Right lobe of liver (tissue), 6 donors: ENCODE results near the gene CFLAR. TPM values are rescaled to one million over a fixed set of nuclear protein-coding genes. Genes with fewer than 3 reads are reported as not detected.

ENCODE experiments used
- ATAC-seq, 4 donors: fragments of 200-7000 bp; cut with Tn5 transposase; one replicate each; pipeline ENCODE4 v1.9.1; 2020; ENCODE audit warnings: mild to moderate bottlenecking in 4 of 4, moderate library complexity in 4 of 4
- DNase-seq, 3 donors: peaks; one replicate each; pipeline ENCODE4 v3.0.0-alpha.2; 2020
- H3K27ac ChIP-seq, 3 donors: fragments of 200-600 bp; one replicate each; pipeline ENCODE4 v1.8.0; 2022
- H3K27me3 ChIP-seq, 2 donors: fragments of 200-600 bp; one replicate each; pipeline ENCODE4 v1.8.0; 2022
- H3K36me3 ChIP-seq, 4 donors: fragments of 200-600 bp; sonication (generic) in 1 of 4; one replicate each; pipeline versions ENCODE4 v1.5.1 to v1.8.0; 2017 to 2022; ENCODE audit warnings: control low read depth in 1 of 4
- H3K4me1 ChIP-seq, 4 donors: fragments of 200-600 bp; sonication (generic) in 1 of 4; one replicate each; pipeline versions ENCODE4 v1.5.1 to v1.8.0; 2017 to 2022; ENCODE audit warnings: control low read depth in 1 of 4
- H3K4me3 ChIP-seq, 3 donors: fragments of 200-600 bp; one replicate each; pipeline ENCODE4 v1.8.0; 2022
- H3K9me3 ChIP-seq, 4 donors: fragments of 200-600 bp; sonication (generic) in 1 of 4; one replicate each; pipeline versions ENCODE4 v1.5.1 to v1.8.0; 2017 to 2022; ENCODE audit warnings: control low read depth in 1 of 4
- POLR2A ChIP-seq: fragments of 450-650 bp; IDR thresholded peaks from one replicate; pipeline ENCODE4 v1.6.1; 2017; ENCODE audit warnings: antibody characterized with exemption, mild to moderate bottlenecking
- WGBS: methylation state at CpG from one replicate; pipeline ENCODE4 v1.1.6; 2018; ENCODE audit warnings: low coverage, low lambda C conversion rate; ENCODE audit not compliant: insufficient coverage; ENCODE audit errors: missing lambda C conversion rate; 5-methylcytosine and 5-hydroxymethylcytosine counted together
- intact Hi-C, 2 donors: fragments of 100-400 bp; cut with DNase I; formaldehyde crosslinking; loops; one replicate each; pipeline versions ENCODE4 v1.11.2 to v1.14.1; 2022
- total RNA-seq, 6 experiments: library from RNA; depleted of rRNA in 2 of 6; stranded (reverse); fragments of >200 nt in 2 of 6; fragmentation: NEBNext Ultra II Directional in 3 of 6; extraction: Animal tissue kit (Norgen Biotek cat#: 25700) in 3 of 6; gene quantifications; one replicate each; pipeline versions ENCODE4 v1.1.0 to v1.2.4, GENCODE V29; 2016 to 2023
- TF ChIP-seq, protein P1 (sequence below), 4 donors: fragments of 200-600 bp in 3 of 4; fragments of 450-650 bp in 1 of 4; IDR thresholded peaks; one replicate each; pipeline versions ENCODE4 v1.5.1 to v1.8.0; 2016 to 2022; ENCODE audit warnings: antibody characterized with exemption in 4 of 4, mild to moderate bottlenecking in 2 of 4
- donor health status: DM: no; HTN: yes; CAD: no.
- donor health status: DM: no; HTN: no; CAD: no.
- donor health status: DM: no; HTN: no; CAD: no.
- donor health status: DM: no; HTN: yes; CAD: no.
- donor health status: DM: no; HTN: yes; CAD: no.

The CFLAR gene
- total RNA-seq, 6 experiments from 2014 or later: 50.2 to 85.4 (median 66.3) TPM

DNA sequence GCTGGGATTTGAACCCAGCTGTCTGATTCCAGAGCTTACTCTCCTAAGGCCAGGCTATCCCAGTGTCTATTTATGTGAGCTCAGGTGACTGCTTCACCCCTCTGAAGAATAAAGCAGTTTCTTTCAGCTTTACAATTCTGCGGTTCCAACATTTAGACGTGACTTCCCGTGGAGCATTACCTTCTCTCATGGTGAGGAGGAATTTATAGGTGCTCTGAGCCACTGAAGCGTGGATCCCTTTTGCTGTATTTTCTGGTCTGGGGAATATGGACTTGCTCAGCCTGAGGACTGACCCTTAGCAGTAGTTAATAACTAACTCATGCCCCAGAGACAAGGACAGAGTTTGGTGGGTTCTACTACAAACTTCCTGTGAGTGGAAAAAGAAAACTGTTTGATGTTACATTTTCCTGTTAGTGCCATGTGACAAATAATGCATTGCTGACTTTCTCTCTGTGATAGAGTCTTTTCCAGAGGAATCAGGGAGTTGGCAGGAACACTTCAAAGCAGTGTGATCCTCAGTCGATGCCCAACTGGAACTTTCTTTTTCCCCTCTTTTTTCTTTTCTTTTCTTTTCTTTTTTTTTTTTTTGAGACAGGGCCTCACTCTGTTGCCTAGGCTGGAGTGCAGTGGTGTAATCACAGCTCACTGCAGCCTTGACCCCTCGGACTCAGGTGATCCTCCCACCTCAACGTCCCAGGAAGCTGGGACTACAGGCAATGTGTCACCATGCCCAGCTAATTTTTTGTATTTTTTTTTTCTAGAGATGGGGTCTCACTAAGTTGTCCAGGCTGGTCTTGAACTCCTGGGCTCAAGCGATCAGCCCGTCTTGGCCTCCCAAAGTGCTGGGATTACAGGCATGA lies 88.9 kb downstream of the CFLAR start:
- intact Hi-C loops: no loop called here
- peaks cover 0 to 13% (median 0%) of the 10 kb centered on the region in 4 donors for H3K36me3 ChIP-seq
- H3K9me3 ChIP-seq: no peaks in the 10 kb centered on the region
- 61% methylated on average over 6 of the region's 9 CpGs for WGBS
- H3K4me3 ChIP-seq: no peak overlapping the region
- peak overlapping the region in 1 of 3 donors; percentile 34 for H3K27ac ChIP-seq
- TF ChIP-seq POLR2A: no peak
- TF ChIP-seq, protein P1, sequence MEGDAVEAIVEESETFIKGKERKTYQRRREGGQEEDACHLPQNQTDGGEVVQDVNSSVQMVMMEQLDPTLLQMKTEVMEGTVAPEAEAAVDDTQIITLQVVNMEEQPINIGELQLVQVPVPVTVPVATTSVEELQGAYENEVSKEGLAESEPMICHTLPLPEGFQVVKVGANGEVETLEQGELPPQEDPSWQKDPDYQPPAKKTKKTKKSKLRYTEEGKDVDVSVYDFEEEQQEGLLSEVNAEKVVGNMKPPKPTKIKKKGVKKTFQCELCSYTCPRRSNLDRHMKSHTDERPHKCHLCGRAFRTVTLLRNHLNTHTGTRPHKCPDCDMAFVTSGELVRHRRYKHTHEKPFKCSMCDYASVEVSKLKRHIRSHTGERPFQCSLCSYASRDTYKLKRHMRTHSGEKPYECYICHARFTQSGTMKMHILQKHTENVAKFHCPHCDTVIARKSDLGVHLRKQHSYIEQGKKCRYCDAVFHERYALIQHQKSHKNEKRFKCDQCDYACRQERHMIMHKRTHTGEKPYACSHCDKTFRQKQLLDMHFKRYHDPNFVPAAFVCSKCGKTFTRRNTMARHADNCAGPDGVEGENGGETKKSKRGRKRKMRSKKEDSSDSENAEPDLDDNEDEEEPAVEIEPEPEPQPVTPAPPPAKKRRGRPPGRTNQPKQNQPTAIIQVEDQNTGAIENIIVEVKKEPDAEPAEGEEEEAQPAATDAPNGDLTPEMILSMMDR (IDR thresholded peaks at IDR 0.05): no peak
- H3K27me3 ChIP-seq: no peaks in the 10 kb centered on the region
- H3K4me1 ChIP-seq: peaks cover 0 to 21% (median 0%) of the 10 kb centered on the region in 4 donors
- ATAC-seq (peak; percentile 62 to 79 (median 68)), DNase-seq (no peak)

DNA sequence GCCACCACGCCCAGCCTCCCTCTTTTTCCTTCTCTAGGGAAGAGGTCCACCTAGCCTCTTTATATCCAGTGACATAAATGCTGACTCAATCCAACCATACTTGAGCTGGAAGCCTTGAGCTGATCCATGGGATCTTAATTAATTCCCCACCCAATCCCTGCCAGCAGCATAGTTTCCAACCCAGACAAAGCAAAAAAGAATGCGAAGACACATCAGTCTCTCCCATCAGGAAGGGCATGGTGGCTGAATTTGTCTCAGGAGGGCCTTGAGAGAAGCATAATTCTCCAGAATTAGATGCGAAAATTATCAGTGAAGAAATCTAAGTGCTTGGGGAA lies 89.5 kb downstream of the CFLAR start:
- Histone ChIP-seq H3K36me3 (peaks cover 0 to 10% (median 0%) of the 10 kb centered on the region in 4 donors), H3K27ac (no peak overlapping the region), H3K27me3 (no peaks in the 10 kb centered on the region), H3K9me3 (no peaks in the 10 kb centered on the region), H3K4me1 (peaks cover 0 to 21% (median 0%) of the 10 kb centered on the region in 4 donors), H3K4me3 (no peak overlapping the region)
- 100% methylated on average over 2 of the region's 3 CpGs for WGBS
- DNase-seq (no peak), ATAC-seq (no peak)
- intact Hi-C loops: no loop called here
- TF ChIP-seq, protein P1 (IDR thresholded peaks at IDR 0.05): no peak
- TF ChIP-seq POLR2A: no peak

DNA sequence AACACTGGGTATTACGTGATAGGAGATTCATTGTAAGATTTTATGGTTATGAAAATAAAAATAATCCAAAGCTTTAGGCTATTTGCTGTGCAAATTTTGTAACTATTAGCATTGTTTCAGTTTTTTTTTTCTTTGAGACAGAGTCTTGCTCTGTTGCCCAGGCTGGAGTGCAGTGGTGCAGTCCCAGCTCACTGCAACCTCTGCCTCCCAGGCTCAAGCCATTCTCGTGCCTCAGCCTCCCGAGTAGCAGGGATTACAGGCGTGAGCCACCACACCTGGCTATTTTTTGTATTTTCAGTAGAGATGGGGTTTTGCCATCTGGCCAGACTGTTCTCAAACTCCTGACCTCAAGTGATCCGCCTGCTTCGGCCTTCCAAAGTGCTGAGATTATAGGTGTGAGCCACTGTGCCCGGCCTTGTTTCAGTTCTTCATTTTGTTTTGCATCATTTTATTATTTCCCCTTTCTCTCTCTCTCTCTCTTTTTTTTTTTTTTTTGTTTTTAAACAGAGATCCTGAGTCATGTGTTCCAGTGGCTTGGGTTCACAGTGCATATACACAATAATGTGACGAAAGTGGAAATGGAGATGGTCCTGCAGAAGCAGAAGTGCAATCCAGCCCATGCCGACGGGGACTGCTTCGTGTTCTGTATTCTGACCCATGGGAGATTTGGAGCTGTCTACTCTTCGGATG lies 92.7 kb downstream of the CFLAR start:
- peak; percentile 48 to 68 (median 58) for ATAC-seq
- peaks cover 0 to 12% (median 0%) of the 10 kb centered on the region in 4 donors for H3K36me3 ChIP-seq

DNA sequence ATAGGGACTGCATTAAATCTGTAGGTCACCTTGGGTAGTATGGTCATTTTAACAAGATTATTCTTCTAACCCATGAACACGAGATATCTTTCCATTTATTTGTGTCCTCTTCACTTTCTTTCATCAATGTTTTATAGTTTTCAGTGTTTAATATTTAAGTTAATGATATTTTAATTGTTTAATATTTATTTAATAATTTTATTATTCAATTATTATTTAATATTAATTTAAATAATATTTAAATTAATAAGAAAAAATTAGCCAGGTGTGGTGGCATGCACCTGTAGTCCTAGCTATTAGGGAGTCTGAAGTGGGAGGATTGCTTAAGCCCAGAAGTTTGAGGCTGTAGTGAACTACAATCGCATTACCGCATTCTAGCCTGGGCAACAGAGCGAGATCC lies 100.0 kb downstream of the CFLAR start:
- Histone ChIP-seq H3K9me3 (no peaks in the 10 kb centered on the region), H3K4me3 (no peak overlapping the region), H3K4me1 (no peaks in the 10 kb centered on the region), H3K27me3 (no peaks in the 10 kb centered on the region), H3K27ac (no peak overlapping the region), H3K36me3 (peaks cover 0 to 23% (median 3%) of the 10 kb centered on the region in 4 donors)
- DNase-seq (no peak), ATAC-seq (no peak)
- no peak for TF ChIP-seq POLR2A
- WGBS: 89% methylated on average over 4 of the region's 4 CpGs
- intact Hi-C loops: no loop called here

More for the DNA sequence above, 92.7 kb downstream of the CFLAR start:
- H3K4me3 ChIP-seq: no peak overlapping the region
- no peaks in the 10 kb centered on the region for H3K27me3 ChIP-seq
- no peaks in the 10 kb centered on the region for H3K9me3 ChIP-seq
- intact Hi-C loops: no loop called here
- peak in 1 of 3 donors; percentile 59 for DNase-seq
- TF ChIP-seq, protein P1 (IDR thresholded peaks at IDR 0.05): no peak
- no peak for TF ChIP-seq POLR2A
- peak overlapping the region in 1 of 3 donors; percentile 33 for H3K27ac ChIP-seq
- peaks cover 0 to 19% (median 0%) of the 10 kb centered on the region in 4 donors for H3K4me1 ChIP-seq
- 70% methylated on average over 9 of the region's 12 CpGs for WGBS

DNA sequence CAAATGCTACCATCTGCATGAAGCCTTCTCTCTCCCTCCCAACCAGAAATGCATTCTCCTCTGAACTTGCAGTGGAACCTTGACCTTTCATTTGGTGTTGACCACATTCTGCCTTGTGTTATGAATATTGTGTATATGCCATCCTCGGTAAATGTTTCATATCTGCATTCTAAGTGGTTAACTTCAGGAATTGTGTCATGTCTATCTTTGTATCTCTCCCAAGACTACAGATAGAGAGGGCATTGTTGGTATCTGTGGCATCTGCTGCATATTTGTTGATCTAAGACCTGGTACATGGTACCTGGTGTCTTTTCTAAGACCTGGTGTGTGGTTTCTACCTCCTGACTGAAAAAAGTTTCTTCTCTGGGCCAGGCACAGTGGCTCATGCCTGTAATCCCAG lies 101.0 kb downstream of the CFLAR start:
- WGBS: 100% methylated on average over 1 of the region's 1 CpG
- intact Hi-C loops: no loop called here
- no peaks in the 10 kb centered on the region for H3K27me3 ChIP-seq
- no peak for TF ChIP-seq POLR2A
- TF ChIP-seq, protein P1 (IDR thresholded peaks at IDR 0.05): no peak
- H3K27ac ChIP-seq: no peak overlapping the region
- H3K4me1 ChIP-seq: no peaks in the 10 kb centered on the region
- no peaks in the 10 kb centered on the region for H3K9me3 ChIP-seq
- peaks cover 0 to 20% (median 3%) of the 10 kb centered on the region in 4 donors for H3K36me3 ChIP-seq
- ATAC-seq (no peak), DNase-seq (no peak)
- H3K4me3 ChIP-seq: no peak overlapping the region
